GM12878 (cell line): ENCODE data around the gene ARMC8.

Source experiments
- BRCA1 ChIP-seq: IDR thresholded peaks from 2 replicates; pipeline ENCODE4 v1.6.1; 2011; ENCODE audit warnings: low read depth, low read length, improper control_type of control experiment
- CHD2 ChIP-seq: IDR thresholded peaks from 2 replicates; pipeline ENCODE4 v1.6.1; 2011; ENCODE audit warnings: low read depth, low read length, improper control_type of control experiment, borderline replicate concordance
- CTCF ChIP-seq, 3 experiments: IDR thresholded peaks in 2 of 3; conservative IDR thresholded peaks in 1 of 3; 2 replicates each; pipeline ENCODE4 v1.5.1; 2011; ENCODE audit warnings: low read depth in 3 of 3, low read length in 3 of 3, mild to moderate bottlenecking in 3 of 3, control low read depth in 2 of 3, moderate library complexity in 2 of 3, inconsistent platforms in 1 of 3, mixed read lengths in 1 of 3; ENCODE audit not compliant: control insufficient read depth in 2 of 3, insufficient read depth in 1 of 3; ENCODE audit errors: extremely low read depth in 1 of 3
- HDAC2 ChIP-seq: fragments of 200-600 bp; sonication (generic); IDR thresholded peaks from 2 replicates; pipeline ENCODE4 v1.6.1; 2017
- MEF2A ChIP-seq: IDR thresholded peaks from 2 replicates; pipeline ENCODE4 v1.6.1; 2011; ENCODE audit warnings: low read depth, mild to moderate bottlenecking, low read length, moderate library complexity; ENCODE audit not compliant: insufficient read depth
- NFYB ChIP-seq: IDR thresholded peaks from 2 replicates; pipeline ENCODE4 v1.6.1; 2011; ENCODE audit warnings: low read depth, mild to moderate bottlenecking, low read length, improper control_type of control experiment, moderate library complexity; ENCODE audit not compliant: insufficient read depth
- POLR2A ChIP-seq: IDR thresholded peaks from 2 replicates; pipeline ENCODE4 v1.6.1; 2011; ENCODE audit warnings: low read depth, mild to moderate bottlenecking, low read length
- POLR2AphosphoS5 ChIP-seq: IDR thresholded peaks from 2 replicates; pipeline ENCODE4 v1.6.1; 2011; ENCODE audit warnings: mild to moderate bottlenecking, low read length, inconsistent platforms
- SPI1 ChIP-seq: IDR thresholded peaks from 2 replicates; pipeline ENCODE4 v1.6.1; 2011; ENCODE audit warnings: low read depth, mild to moderate bottlenecking, low read length, moderate library complexity, borderline replicate concordance; ENCODE audit not compliant: insufficient read depth
- TCF12 ChIP-seq: IDR thresholded peaks from 2 replicates; pipeline ENCODE4 v1.6.1; 2011; ENCODE audit warnings: low read depth, mild to moderate bottlenecking, low read length
- YY1 ChIP-seq: IDR thresholded peaks from 2 replicates; pipeline ENCODE4 v1.6.1; 2011; ENCODE audit warnings: low read depth, mild to moderate bottlenecking, low read length
- ZBTB11 ChIP-seq: fragments of 450-650 bp; formaldehyde crosslinking; IDR thresholded peaks from 2 replicates; pipeline ENCODE4 v1.5.0; 2022; ENCODE audit warnings: mild to moderate bottlenecking, missing genetic modification characterization
- ZNF274 ChIP-seq: IDR thresholded peaks from one replicate; pipeline ENCODE4 v1.8.0; 2011; ENCODE audit not compliant: insufficient read length, insufficient read depth
- ZNF384 ChIP-seq: IDR thresholded peaks from 2 replicates; pipeline ENCODE4 v1.6.1; 2012; ENCODE audit warnings: low read depth, mild to moderate bottlenecking, low read length, improper control_type of control experiment, borderline replicate concordance

GRCh38 chr3:138289260-138289659, 102.2 kb downstream of the ARMC8 start:
- TF ChIP-seq CTCF (IDR thresholded peaks at IDR 0.05 in 2 of 3, conservative IDR thresholded peaks at IDR 0.05 in 1 of 3; ENCODE audit: control insufficient read depth in 2 of 3, extremely low read depth in 1 of 3, insufficient read depth in 1 of 3, low read depth in 3 of 3, low read length in 3 of 3): no peak
- TF ChIP-seq MEF2A: no peak
- no peak for TF ChIP-seq POLR2A
- TF ChIP-seq SPI1: no peak
- TF ChIP-seq HDAC2: no peak
- no peak for TF ChIP-seq CHD2
- no peak for TF ChIP-seq ZBTB11 (CRISPR knock-in tag)
- no peak for TF ChIP-seq BRCA1
- no peak for TF ChIP-seq POLR2AphosphoS5
- no peak for TF ChIP-seq ZNF274
- no peak for TF ChIP-seq NFYB
- TF ChIP-seq TCF12: no peak
- no peak for TF ChIP-seq ZNF384
- no peak for TF ChIP-seq YY1
